Effector CD4-positive, alpha-beta T cell (primary cell): Measurements from ENCODE around the gene HOXD9.

Experiments used
- DNase-seq: peaks from one replicate; pipeline ENCODE4 v3.0.0-alpha.2; 2020

HOXD9 gene

GRCh38 chr2:176140513-176141317, 18.2 kb downstream of the HOXD9 start:
- DNase-seq: peak; percentile 30

- DNase-seq: no peak
Observed at GRCh38 chr2:176142281-176142680, 19.8 kb downstream of the HOXD9 start.

- no peak for DNase-seq
Observed at GRCh38 chr2:176145085-176145969, 22.8 kb downstream of the HOXD9 start.

- DNase-seq: no peak
Observed at GRCh38 chr2:176146101-176146500, 23.6 kb downstream of the HOXD9 start.

DNA sequence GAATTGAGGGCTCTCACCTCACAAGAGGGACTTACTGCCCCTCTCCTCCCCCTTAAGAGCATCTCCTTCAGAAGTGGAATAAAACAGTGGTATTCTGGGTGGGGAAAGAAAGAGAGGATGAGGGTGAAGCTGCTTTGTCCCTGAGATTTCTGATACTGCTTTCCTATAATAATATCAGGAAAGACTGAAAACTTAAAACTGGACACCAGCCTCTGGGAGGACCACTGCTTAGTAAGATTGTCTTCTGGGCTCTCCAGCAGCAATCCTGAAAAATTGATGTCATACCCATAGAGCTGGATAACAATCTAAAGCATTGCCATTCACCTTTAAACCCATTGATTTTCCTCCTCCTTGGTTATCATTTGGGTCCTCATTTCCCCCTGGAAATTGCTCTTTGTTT, 24.1 kb downstream of the HOXD9 start:
- no peak for DNase-seq

GRCh38 chr2:176147210-176147799, 24.8 kb downstream of the HOXD9 start:
- no peak for DNase-seq

DNA sequence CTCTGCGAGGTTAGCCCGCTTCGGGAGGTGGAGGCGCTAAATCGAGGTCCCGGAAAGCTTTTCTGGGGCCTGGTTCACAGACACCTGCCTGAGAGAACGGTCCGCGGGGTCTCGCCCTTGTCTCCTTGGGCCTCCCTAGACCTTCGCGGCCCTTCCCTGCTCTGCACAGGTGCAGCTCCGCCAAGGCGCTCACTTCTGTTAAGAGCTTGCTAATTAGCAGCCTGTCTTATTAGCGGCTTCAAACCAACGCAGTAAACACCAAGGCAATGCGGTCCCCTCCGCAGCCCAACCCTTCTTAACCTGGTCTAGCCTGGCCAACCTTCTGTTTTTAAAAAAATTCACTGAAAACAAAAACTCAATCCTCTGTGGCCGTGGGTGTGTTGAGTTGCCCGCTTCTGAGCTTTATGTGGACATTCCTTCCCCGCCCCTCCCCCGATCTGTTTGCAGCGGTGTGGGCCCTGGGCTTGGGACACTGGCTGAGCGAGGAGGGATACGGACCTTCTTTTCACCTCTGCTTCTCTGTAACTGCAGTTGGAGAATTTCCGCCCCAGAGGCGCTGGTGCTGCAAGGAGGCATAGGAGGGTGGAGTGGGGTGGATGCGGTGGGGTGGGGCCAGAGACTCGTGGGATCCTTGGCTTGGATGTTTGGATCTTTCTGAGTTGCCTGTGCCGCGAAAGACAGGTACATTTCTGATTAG, 25.4 kb downstream of the HOXD9 start:
- no peak for DNase-seq

DNA sequence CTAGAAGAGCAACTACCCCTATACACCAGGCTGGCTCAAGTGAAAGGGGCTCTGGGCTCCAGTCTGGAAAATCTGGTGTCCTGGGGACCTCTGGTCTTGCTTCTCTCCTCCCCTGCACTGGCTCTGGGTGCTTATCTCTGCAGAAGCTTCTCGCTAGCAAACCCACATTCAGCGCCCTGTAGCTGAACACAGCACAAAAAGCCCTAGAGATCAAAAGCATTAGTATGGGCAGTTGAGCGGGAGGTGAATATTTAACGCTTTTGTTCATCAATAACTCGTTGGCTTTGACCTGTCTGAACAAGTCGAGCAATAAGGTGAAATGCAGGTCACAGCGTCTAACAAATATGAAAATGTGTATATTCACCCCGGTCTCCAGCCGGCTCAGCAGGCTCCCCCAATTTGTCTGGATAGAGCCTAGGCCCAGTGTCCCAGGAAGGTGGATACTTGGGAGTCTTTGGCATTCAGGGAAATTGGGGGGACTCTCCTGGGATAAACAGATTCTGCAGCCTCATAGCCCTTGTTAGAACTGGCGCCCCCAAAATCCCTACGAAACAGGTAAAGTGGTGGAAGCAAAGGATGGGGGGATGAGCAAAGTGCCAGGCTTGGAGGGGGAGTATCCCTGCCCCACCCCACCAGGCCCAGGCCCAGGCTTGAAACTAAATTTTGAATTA, 26.4 kb downstream of the HOXD9 start:
- DNase-seq: no peak

DNA sequence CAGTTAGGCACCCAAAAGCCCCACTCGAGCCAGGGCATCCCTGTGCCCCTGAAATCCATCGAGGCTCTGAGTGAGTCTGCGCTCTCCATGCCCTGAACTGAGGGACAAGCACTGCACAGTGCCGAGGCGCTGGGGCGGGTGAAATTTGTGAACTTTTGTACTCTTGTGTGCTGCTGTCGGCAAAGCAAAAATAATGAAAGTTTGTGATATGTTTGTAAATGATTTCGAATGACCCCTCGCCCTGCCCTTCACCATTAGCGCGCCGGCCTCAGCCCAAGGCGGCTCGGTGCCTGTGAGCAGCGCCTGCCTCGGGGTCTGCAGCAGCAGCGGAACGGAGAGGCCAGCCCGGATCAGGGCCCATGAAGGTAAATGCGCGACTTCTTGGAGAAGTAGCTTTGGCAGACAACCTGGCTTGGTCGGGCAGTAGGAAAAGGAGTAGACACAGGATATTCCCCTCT, 27.0 kb downstream of the HOXD9 start:
- DNase-seq: no peak

GRCh38 chr2:176149939-176150583, 27.5 kb downstream of the HOXD9 start:
- DNase-seq: no peak

DNA sequence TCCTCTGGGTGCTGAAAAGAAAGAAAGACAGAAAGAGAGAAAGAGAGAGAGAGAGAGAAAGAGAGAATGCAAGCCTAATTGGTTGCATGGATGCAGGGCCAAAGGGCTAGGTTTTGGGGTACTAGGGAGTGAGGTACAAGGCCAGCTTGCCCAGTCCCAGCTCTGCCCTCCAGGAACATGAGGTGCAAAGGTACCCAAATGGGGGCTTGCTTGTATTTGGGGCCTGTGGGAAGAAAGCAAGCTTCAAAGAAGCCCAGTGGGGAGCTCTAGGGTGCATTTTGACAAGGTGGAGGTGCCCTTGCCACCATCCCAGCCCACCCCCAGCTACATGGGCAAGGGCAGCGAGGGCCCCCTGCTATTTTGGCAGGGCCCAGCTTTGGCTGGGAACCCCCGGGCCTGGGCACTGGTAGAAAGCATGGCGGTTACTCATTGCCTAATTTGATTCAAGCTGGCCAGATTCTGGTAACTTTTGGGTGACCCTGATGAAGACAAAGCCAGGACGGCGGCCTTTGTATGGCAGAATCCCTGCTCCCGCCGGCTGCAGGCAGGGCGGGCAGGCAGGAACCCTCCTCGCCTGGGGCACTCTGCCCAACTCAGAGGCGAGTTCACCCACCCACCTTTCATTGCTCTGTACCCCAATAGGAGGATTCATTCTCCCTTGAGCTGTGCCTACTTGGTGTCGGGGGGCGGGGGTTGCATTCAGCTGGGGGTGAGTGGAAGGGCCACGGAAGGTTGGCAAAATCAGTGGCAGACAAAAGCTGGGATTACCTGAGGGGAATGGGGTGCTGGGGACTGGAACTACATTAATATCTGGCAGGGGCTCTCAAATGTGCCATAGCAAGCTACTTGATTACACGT, 28.3 kb downstream of the HOXD9 start:
- DNase-seq: no peak

GRCh38 chr2:176151442-176152287, 29.1 kb downstream of the HOXD9 start, which contains the start of gene HOXD4:
Gene HOXD4 (plus strand): TSS chr2:176151550. CDS start chr2:176151634, 84 bp downstream.
- no peak for DNase-seq

GRCh38 chr2:176152350-176153181, 30.0 kb downstream of the HOXD9 start:
- DNase-seq: no peak

- no peak for DNase-seq
Observed at GRCh38 chr2:176154576-176155252, 32.2 kb downstream of the HOXD9 start.

DNA sequence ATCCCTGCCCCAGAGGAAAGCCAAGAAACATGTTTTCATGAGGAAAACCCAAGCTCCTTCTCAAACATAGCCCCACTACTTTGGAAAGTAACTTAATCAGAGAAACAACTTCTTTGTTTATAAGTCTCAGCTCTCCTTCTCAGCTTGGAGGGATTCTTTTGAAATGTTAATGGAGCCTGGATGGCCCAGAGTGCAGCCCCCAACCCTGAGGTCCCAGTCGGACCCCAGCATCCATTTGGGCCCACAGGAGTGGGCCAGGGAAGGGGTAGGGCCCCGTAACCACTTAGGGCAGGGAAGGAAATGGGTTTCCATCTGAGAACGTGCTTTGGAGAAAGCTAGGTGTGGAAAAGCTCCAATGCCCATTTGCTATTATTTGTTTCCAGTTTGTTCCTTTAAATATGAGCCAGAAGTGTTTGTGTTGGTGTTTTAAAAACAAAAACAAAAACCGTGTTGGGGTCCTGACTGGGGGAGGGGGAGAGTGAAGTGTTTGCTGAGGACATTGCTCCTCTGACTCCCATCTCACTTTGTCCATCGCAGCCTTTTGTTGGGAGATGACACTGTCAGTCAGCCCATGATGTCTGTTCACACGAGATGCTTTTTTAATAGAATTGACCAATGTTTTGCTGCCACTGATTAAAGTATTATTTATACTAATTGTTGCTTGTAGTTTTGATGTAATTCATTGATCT, 33.0 kb downstream of the HOXD9 start:
- DNase-seq: no peak

DNA sequence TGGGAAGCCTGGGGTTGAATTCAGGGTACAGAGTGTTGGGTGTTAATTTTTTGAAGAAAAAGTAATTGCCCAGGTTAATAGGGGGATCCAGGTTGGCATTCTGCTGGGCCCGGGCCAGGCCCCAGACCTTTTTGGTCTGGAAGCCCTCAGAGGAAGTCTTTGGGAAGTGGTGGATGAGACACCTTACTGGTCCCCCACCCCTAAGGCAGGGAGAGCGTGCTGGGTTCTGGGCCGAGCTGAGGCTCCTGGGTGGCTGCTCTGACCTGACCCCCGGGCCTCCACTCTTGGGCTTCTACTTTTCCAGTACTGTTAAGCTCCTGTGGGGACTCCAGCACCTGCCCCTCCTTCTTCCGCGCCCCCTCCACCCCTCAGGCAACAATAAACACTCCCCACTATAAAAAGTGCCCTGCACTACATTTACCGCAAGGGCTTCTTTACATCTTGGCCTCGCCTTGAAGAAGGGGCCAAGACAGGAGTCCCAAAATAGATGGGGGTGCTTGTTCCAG, 33.8 kb downstream of the HOXD9 start:
- DNase-seq: no peak
